ENCODE data around the gene ETV7.
"Not testable (repeated sequence)": the region's sequence is repeated elsewhere in the genome, so short reads cannot be mapped to it uniquely, and the experiment has no call there.

Gene ETV7

GRCh38 chr6:36387440-36388303 lies at the start of gene ETV7:
Gene ETV7, minus strand, starts transcription at chr6:36387669. Its CDS starts 128 bp downstream, at chr6:36387541.
- peak; percentile 10 for DNase-seq (ENCODE audit: low read depth)

- DNase-seq (ENCODE audit: low read depth), result no peak
Observed at GRCh38 chr6:36436466-36436865, 49.0 kb upstream of the ETV7 start.

GRCh38 chr6:36432151-36432671 lies 44.7 kb upstream of the ETV7 start:
- no peak for DNase-seq (ENCODE audit: low read depth)

DNA sequence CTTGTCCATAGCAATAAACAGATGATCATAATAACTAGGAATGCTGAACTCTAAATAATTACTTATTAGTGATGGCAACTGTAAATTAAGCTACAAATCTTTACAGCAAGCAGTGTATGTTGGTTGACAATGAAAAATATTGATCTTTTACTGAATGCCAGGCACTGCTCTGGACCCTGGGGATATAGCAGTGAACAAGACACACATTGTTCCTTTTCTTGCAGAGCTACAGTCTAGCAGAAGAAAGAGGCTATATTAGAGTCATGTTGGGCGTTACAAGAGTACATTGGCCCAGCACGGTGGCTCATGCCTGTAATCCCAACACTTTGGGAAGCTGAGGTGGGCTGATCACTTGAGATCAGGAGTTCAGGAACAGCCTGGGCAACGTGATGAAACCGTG lies 43.7 kb upstream of the ETV7 start:
- no peak for DNase-seq (ENCODE audit: low read depth)

DNA sequence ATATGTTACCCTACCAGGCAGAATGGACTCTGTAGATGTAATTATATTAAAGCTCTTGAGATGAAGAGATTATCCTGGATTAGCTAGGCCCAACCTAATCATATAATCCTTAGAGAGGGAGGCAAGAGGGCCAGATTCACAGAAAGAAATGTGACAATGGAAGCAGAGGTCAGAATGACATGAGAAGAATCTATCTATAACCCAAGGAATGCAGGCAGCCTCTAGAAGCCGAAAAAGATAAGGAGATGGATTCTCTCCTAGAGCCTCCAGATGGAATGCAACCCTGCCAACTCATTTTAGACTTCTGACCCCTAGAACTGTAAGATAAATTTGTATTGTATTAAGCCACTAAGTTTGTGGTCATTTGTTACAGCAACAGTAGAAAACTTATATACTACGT lies 42.9 kb upstream of the ETV7 start:
- DNase-seq (ENCODE audit: low read depth), result no peak

- DNase-seq (ENCODE audit: low read depth), result no peak
Observed at GRCh38 chr6:36428911-36429310, 41.4 kb upstream of the ETV7 start.

- DNase-seq (ENCODE audit: low read depth), result no peak
Observed at GRCh38 chr6:36426622-36427021, 39.2 kb upstream of the ETV7 start.

GRCh38 chr6:36423101-36423824 lies 35.8 kb upstream of the ETV7 start:
- DNase-seq (ENCODE audit: low read depth), result peak; percentile 97

DNA sequence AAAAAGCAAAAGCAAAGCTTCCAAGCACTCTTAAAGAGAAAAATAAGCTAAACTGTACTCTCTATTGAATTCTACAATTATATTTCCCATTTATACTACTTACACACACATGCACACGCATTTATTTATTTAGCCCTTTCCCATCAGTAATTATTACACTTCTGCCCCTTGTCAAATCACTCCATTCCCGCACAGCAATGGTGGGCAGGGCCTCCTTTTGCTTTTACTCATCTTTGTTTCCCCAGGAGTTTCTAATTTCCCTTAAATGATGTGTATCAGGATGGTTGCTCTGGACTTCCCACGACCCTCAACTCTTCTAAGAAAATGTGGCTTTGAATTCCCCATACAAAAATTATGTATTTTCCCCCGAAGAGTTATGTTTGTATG lies 35.2 kb upstream of the ETV7 start:
- no peak for DNase-seq (ENCODE audit: low read depth)

DNA sequence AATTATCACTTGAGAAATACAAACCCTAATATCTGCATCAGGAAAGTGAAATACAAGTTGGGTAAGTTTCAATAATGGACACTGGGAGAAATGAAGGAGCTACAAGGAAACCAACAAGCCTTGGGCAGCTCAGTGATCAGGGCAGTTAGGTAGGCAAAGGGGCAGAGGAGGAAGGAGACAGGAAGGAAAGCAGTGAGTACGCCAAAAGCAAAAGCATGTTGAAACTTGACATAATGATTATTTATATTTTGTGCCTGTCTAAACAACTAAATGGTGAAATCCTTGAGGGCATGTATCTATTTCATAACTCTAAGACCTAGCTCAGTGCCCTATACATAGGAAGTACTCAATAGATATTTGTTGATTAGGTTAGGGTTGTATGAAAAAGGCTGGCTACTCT lies 31.8 kb upstream of the ETV7 start:
- no peak for DNase-seq (ENCODE audit: low read depth)

DNA sequence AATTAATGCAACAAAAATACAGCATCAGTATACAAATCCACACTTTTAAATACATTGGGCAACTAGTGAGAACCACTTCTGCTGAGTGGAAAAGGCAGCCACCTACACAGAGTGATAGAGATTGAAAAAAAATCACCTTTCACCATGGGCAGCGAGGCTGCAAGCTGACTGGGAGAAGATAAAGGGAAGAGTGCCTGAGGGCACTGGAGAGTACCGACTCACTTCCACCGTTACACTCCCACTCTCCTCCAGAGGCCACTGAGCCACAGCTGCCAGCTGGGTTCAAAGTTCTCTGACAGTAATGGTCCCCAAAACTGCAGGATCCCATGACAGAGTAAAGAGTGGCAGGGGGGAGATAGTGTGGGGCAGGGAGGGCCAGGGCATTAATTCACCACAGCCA lies 31.1 kb upstream of the ETV7 start:
- DNase-seq (ENCODE audit: low read depth), result no peak

DNA sequence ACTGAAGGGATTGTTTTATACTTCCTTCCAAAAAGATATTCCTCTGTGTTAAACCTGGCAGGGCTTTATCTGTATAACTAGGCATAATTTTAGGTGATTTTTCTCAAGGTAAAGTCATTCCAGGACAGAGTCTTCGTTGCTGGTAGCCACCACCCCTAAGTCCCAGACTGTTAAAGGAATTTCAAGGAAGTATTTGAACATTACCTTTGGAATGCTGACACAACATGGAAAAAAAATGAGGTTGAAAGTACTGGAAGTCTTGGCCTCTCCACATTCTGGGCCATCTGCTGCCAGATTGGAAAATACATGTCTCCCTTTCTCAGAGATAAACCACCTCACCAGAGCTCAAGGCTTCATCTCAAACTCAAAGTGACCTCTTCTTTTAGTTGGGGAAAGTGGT lies 27.0 kb upstream of the ETV7 start:
- no peak for DNase-seq (ENCODE audit: low read depth)

DNA sequence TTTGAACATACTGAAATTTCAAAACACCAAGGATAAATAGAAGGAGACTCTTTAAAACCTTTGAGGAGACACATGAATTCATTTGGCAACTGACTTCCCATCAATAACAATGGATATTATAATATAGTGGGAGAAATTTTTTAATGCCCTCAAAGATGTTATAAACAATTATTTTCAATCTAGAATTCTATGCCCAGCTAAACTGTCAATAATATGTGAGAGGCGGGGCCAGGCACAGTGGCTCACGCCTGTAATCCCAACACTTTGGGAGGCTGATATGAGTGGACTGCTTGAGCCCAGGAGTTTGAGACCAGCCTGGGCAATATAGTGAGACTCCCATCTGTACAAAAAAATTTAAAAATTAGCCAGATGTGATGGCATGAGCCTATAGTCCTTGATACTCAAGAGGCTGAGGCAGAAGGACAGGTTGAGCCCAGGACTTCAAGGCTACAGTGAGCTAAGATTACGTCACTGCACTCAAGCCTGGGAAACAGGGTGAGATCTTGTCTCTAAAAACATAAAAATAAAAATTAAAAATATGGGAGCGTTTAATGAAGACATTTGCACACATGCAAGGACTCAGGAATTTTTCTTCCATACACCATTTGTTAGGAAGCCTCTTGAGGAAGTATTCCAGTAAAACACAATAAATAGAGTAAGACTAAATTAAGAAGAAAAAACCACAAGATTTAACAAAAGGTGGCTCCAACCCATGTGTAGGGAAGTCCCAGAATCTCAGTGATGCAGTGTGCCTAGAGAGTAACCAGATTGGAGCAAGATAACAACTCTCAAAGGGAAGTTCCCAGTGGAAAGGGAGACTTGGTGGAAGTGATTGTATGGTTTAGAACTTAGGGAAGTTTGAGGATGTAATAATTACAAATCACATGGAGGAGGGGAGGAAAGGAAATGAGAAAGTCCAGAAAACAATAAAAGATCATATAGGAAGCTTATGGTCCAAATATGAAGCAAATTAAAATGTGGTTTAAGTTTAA lies 26.3 kb upstream of the ETV7 start:
- DNase-seq (ENCODE audit: low read depth), result no peak

GRCh38 chr6:36409718-36410117 lies 22.2 kb upstream of the ETV7 start:
- DNase-seq (ENCODE audit: low read depth), result not testable (repeated sequence)

DNA sequence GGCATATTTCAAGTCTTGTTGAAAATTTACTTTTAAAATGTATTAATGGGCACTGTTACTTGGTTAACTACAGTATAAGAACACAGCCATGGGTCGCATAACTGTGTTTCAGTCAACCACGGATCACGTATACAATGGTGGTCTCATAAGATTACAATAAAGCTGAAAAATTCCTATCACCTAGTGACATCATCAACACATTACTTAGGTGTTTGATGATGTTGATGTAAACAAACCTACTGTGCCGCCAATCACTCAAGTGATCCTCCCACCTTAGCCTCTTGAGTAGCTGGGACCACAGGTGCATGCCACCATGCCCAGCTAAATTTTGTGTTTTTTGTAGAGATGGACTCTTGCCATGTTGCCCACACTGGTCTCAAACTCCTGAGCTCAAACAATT lies 16.7 kb upstream of the ETV7 start:
- DNase-seq (ENCODE audit: low read depth), result no peak

DNA sequence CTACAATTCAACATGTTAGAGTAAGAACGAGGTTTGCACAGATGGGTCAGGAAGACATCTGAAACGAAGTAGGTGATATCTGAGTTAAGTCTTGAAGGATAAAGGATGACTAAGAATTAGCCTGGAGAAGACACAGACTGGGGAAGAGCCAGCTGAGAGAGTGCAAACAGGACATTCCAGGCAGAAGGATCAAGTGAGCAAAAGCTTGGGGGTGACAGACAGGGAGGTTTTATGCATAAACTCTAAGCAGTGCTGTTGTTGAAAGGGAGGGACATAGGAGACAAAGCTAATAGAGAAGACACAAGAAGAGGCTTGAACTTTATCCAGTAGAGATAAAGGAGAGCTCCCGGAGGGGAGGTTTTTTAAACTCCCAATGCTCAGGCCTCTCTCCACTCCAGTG lies 15.0 kb upstream of the ETV7 start:
- DNase-seq (ENCODE audit: low read depth), result no peak

DNA sequence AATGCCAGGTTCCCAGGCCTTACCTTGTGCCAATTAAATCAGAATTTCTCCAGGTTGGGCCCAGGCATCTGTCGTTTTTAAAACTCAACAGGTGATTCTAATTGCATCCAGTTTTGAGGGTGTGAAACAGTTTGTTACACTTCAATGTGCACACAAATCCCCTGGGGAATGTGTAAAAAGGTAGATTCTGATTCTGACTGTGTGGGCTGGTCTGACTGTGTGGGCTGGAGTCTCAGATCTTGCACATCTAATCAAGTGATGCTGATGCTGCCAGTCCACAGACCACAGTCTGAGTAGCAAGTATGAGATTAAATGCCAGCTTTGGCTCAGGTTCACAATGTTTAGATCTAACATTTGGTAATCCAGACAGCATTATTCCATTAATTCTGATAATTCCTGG lies 12.5 kb upstream of the ETV7 start:
- no peak for DNase-seq (ENCODE audit: low read depth)

GRCh38 chr6:36392621-36393020 lies 5.2 kb upstream of the ETV7 start:
- no peak for DNase-seq (ENCODE audit: low read depth)

DNA sequence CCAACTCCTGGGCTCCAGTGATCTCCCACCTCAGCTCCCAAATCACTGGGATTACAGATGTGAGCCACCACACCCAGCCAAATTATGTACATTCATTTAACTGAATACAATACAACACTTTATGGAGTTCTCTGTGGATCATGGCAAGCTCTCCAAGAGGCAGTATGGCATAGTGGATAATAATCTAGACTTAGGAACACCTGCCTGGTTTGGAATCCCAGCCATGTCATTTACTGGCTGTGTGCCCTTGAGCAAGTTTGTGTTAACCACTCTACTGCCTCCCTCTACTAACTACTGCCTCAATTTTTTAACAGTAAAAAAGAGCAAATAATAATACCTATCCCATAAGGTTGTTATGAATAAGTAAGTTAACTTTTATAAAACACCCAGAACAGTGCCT lies 1.9 kb upstream of the ETV7 start:
- no peak for DNase-seq (ENCODE audit: low read depth)

GRCh38 chr6:36386495-36387439 lies 702 bp downstream of the ETV7 start:
- no peak for DNase-seq (ENCODE audit: low read depth)

DNA sequence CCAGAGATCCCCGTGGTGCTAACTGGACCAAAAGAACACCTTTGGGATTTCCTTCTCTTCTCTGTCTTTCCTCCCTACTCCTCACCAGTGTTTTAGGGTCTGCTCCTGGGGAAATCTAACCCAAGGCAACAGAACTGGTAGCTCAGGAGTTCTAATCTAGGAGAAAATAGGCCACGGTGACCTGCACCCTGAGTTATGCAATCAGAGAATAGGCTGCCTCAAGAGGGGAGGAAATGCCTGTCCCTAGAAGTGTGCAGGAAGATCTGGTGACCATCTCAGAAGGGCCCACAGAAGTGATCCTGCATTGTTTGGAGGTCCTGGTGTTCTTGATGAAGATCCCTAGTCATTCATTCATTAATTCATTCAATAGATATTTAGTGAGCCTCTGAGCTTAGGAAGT lies 3.4 kb downstream of the ETV7 start:
- no peak for DNase-seq (ENCODE audit: low read depth)

Data from stimulated activated CD8-positive, alpha-beta memory T cell treated with anti-CD3 and anti-CD28 coated beads, Interleukin-4, amount 100 ng/mL, for 24 hours (primary cell).